Heart right ventricle (tissue), 16 donors: ENCODE results near the gene PSMA3. TPM values are rescaled to one million over a fixed set of nuclear protein-coding genes. Genes with fewer than 3 reads are reported as not detected.

Source experiments
- ATAC-seq, 8 donors: fragments of 200-7000 bp; cut with Tn5 transposase; one replicate each; pipeline ENCODE4 v1.9.1; 2020; ENCODE audit warnings: mild to moderate bottlenecking in 8 of 8, moderate library complexity in 8 of 8, moderate number of reproducible peaks in 1 of 8
- DNase-seq, 2 donors: peaks; one replicate each; pipeline ENCODE4 v3.0.0-alpha.2; 2020
- H3K27ac ChIP-seq, 10 donors: fragments of 200-600 bp; sonication (generic) in 2 of 10; one replicate each; pipeline versions ENCODE4 v1.5.0 to v1.8.0; 2020 to 2022; ENCODE audit warnings: mild to moderate bottlenecking in 3 of 10
- H3K27me3 ChIP-seq, 7 donors: fragments of 200-600 bp; one replicate each; pipeline ENCODE4 v1.8.0; 2021 to 2022; ENCODE audit warnings: mild to moderate bottlenecking in 2 of 7
- H3K36me3 ChIP-seq, 9 donors: fragments of 200-600 bp; sonication (generic) in 1 of 9; one replicate each; pipeline versions ENCODE4 v1.5.0 to v1.8.0; 2020 to 2022; ENCODE audit warnings: mild to moderate bottlenecking in 2 of 9
- H3K4me1 ChIP-seq, 9 donors: fragments of 200-600 bp; sonication (generic) in 1 of 9; one replicate each; pipeline versions ENCODE4 v1.5.0 to v1.8.0; 2020 to 2022; ENCODE audit warnings: mild to moderate bottlenecking in 4 of 9
- H3K4me3 ChIP-seq, 10 donors: fragments of 200-600 bp; sonication (generic) in 2 of 10; one replicate each; pipeline versions ENCODE4 v1.5.0 to v1.8.0; 2020 to 2022; ENCODE audit warnings: mild to moderate bottlenecking in 7 of 10, moderate library complexity in 2 of 10
- H3K9me3 ChIP-seq, 11 donors: fragments of 200-600 bp in 10 of 11; sonication (generic) in 2 of 11; one replicate each; pipeline versions ENCODE4 v1.5.0 to v1.8.0; 2013 to 2022; ENCODE audit warnings: mild to moderate bottlenecking in 2 of 11, control low read depth in 1 of 11, moderate library complexity in 1 of 11
- WGBS, 2 donors: extraction: QIAGEN DNeasy Blood & Tissue Kit; methylation state at CpG; one replicate each; pipeline ENCODE4 v1.1.7; 2013; ENCODE audit warnings: inconsistent platforms in 1 of 2; 5-methylcytosine and 5-hydroxymethylcytosine counted together
- intact Hi-C, 10 donors: fragments of 100-400 bp; cut with DNase I; formaldehyde crosslinking; loops; one replicate each; pipeline versions ENCODE4 v1.11.1 to v1.14.2; 2022
- polyA plus RNA-seq, 2 donors: library from polyadenylated mRNA; stranded (reverse); fragments of 200-250 nt; gene quantifications; one replicate each; pipeline ENCODE4 v1.2.3, GENCODE V29; 2013
- total RNA-seq, 10 donors: library from RNA; stranded (reverse); fragmentation: NEBNext Ultra II Directional in 3 of 10; extraction: Animal tissue kit (Norgen Biotek cat#: 25700) in 3 of 10; gene quantifications; one replicate each; pipeline versions ENCODE4 v1.2.1 to v1.2.4, GENCODE V29; 2021 to 2023
- TF ChIP-seq, protein P1 (sequence below), 9 donors: fragments of 200-600 bp; sonication (generic) in 2 of 9; IDR thresholded peaks; one replicate each; pipeline versions ENCODE4 v1.5.0 to v1.8.0; 2021 to 2022; ENCODE audit warnings: antibody characterized with exemption in 9 of 9, mild to moderate bottlenecking in 5 of 9, moderate library complexity in 1 of 9
- donor health status: Arrhythmogenic right ventricular cardiomyopathy.
- donor health status: ischemic (EF 13 %, LVEDD 7.1; RV severe dilation, severe dysfunction).
- donor health status: healthy with polysubstance abuse.
- donor health status: DM: no; HTN: yes; CAD: no.
- donor health status: DM: no; HTN: no; CAD: no.
- donor health status: ischemic (EF 25% LVEDD 6.9; RV normal size, moderate dysfunction).
- donor health status: ischemic (EF 25% LVEDD 5.7; RV mildly dilated, moderate dysfunction).
- donor health status: healthy.
- donor health status: DM: yes; HTN: yes; CAD: no.
- donor health status: Ischemic cardiomyopathy.
- donor health status: ischemic (EF 35%, LVEDD 5.7; RV mildly dilated, moderate dysfunction).
- donor health status: nonischemic (EF 11% LVEDD 7.7; RV severe dilation, severe dysfunction).
- donor health status: DM: yes; HTN: yes; CAD: no.
- donor health status: PGD.
- donor health status: ischemic (EF 29% LVEDD 5.4; RV normal size, mild dysfunction).
- donor health status: nonischemic (EF 23%, LVEDD 6.1; RV moderate dilation, normal function).

The PSMA3 gene
- total and polyA plus RNA-seq, 12 donors, result 122 to 235 (median 156) TPM

DNA sequence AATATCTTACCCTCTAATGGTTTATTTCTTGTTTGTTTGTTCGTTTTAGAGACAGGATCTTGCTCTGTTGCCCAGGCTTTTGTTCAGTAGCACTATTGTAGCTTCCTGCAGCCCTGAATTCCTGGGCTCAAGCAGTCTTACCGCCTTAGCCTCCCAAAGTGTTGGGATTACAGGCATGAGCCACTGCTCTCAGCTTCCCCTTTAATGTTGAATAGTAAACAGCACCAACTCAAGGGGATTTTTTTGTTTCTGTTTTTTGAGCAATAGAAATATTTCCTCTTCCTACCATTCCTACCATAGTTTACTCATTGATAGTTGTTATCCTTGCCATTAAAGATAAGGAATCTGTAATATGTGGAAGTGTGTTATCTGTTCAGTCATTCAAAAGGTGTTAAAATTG lies 64.4 kb downstream of the PSMA3 start:
- Histone ChIP-seq H3K36me3 (peaks cover 0 to 98% (median 21%) of the 10 kb centered on the region in 9 donors), H3K4me1 (peaks cover 0 to 6% (median 0%) of the 10 kb centered on the region in 9 donors), H3K9me3 (no peaks in the 10 kb centered on the region), H3K27ac (no peak overlapping the region), H3K4me3 (no peak overlapping the region), H3K27me3 (no peaks in the 10 kb centered on the region)
- no peak for ATAC-seq
- no peak for DNase-seq
- intact Hi-C loops, result loop anchor here in 1 of 10 donors (10.0 kb wide), 1 partner anchor 56 kb away; no protein-coding TSS in a partner anchor
- 81 to 86% methylated on average over 2 of the region's 2 CpGs for WGBS, 2 donors
- TF ChIP-seq, protein P1, sequence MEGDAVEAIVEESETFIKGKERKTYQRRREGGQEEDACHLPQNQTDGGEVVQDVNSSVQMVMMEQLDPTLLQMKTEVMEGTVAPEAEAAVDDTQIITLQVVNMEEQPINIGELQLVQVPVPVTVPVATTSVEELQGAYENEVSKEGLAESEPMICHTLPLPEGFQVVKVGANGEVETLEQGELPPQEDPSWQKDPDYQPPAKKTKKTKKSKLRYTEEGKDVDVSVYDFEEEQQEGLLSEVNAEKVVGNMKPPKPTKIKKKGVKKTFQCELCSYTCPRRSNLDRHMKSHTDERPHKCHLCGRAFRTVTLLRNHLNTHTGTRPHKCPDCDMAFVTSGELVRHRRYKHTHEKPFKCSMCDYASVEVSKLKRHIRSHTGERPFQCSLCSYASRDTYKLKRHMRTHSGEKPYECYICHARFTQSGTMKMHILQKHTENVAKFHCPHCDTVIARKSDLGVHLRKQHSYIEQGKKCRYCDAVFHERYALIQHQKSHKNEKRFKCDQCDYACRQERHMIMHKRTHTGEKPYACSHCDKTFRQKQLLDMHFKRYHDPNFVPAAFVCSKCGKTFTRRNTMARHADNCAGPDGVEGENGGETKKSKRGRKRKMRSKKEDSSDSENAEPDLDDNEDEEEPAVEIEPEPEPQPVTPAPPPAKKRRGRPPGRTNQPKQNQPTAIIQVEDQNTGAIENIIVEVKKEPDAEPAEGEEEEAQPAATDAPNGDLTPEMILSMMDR (IDR thresholded peaks at IDR 0.05), result no peak

DNA sequence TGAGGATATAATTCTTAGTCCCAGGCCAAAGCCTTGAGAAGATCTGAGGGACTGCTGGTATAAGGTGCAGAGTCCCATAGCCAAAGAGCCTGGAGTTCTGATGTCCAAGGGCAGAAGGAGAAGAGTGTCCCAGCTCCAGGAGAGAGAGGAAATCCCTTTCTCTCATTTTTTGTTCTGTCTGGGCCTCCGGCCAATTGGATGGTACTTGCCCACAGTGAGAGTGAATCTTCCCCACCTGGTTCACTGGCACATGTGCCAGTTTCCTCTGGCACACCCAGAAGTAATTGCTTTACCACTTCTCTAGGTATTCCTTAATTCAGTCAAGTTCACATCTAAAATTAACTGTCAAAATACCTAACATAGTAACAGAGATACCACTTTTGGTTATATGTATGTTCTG lies 69.1 kb downstream of the PSMA3 start:
- TF ChIP-seq, protein P1 (IDR thresholded peaks at IDR 0.05), result no peak
- Histone ChIP-seq H3K4me3 (no peak overlapping the region), H3K27me3 (no peaks in the 10 kb centered on the region), H3K36me3 (peaks cover 0 to 96% (median 19%) of the 10 kb centered on the region in 9 donors), H3K27ac (no peak overlapping the region), H3K9me3 (no peaks in the 10 kb centered on the region), H3K4me1 (peaks cover 0 to 4% (median 0%) of the 10 kb centered on the region in 9 donors)
- WGBS, 2 donors, result 75 to 82% methylated on average over 1 of the region's 1 CpG
- intact Hi-C loops, result no loop called here
- no peak for ATAC-seq
- no peak for DNase-seq

DNA sequence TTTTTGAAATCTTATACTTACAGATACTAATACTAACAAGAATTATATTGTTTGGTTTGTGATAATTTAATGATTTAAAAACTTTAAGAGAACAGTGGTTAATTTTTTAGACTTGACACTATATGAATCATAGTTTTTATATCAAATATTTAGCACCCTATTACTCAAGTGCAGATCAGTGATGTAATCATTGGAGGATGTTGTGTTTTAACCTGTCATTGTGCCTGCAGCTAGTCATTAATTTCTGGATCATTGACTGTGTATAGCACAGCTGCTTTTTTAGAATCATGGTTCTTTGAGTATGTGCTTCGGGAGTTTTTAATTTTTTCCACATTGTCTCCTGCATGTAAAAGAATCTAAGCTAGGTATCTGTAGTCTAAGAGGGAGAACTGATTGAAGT lies 71.0 kb downstream of the PSMA3 start:
- H3K36me3 ChIP-seq, result peaks cover 0 to 98% (median 32%) of the 10 kb centered on the region in 9 donors
- DNase-seq (no peak), ATAC-seq (no peak)
- no peak overlapping the region for H3K27ac ChIP-seq
- 96 to 100% methylated on average over 1 of the region's 1 CpG for WGBS, 2 donors
- H3K9me3 ChIP-seq, result no peaks in the 10 kb centered on the region
- no peaks in the 10 kb centered on the region for H3K4me1 ChIP-seq
- intact Hi-C loops, result no loop called here
- no peaks in the 10 kb centered on the region for H3K27me3 ChIP-seq
- TF ChIP-seq, protein P1 (IDR thresholded peaks at IDR 0.05), result no peak
- H3K4me3 ChIP-seq, result no peak overlapping the region

Other genes with a start within 250 kb of the PSMA3 start
- 10 to 100 TPM in 3 of 10 donors, 1 to 10 TPM in 7; 6.5 to 13.1 (median 9.1) TPM for gene ARMH4, start 92.6 kb upstream of the PSMA3 start, total RNA-seq
- gene ARMH4, start 92.6 kb upstream of the PSMA3 start, polyA plus RNA-seq, result 1 to 10 TPM; 1.3 to 1.8 TPM
- gene ACTR10, start 44.7 kb upstream of the PSMA3 start, total RNA-seq, result 10 to 100 TPM; 60.5 to 83.2 (median 72.8) TPM
- 10 to 100 TPM; 64.6 to 88.9 TPM for gene ACTR10, start 44.7 kb upstream of the PSMA3 start, polyA plus RNA-seq
- 10 to 100 TPM; 14.0 to 19.1 (median 17.3) TPM for gene ARID4A, start 53.7 kb downstream of the PSMA3 start, total RNA-seq
- gene ARID4A, start 53.7 kb downstream of the PSMA3 start, polyA plus RNA-seq, result 10 to 100 TPM in 1 of 2 donors, 1 to 10 TPM in 1; 2.7 to 18.7 TPM
- gene TOMM20L, start 151.1 kb downstream of the PSMA3 start, total RNA-seq, result not detected
- not detected for gene TOMM20L, start 151.1 kb downstream of the PSMA3 start, polyA plus RNA-seq
- gene TIMM9, start 182.7 kb downstream of the PSMA3 start, total RNA-seq, result 10 to 100 TPM; 24.6 to 39.3 (median 26.3) TPM
- gene TIMM9, start 182.7 kb downstream of the PSMA3 start, polyA plus RNA-seq, result 10 to 100 TPM; 23.8 to 46.9 TPM
- gene KIAA0586, start 182.9 kb downstream of the PSMA3 start, total RNA-seq, result 10 to 100 TPM in 9 of 10 donors, 1 to 10 TPM in 1; 8.0 to 15.9 (median 12.4) TPM
- gene KIAA0586, start 182.9 kb downstream of the PSMA3 start, polyA plus RNA-seq, result 1 to 10 TPM; 3.8 to 6.3 TPM